Activated T-cell treated with anti-CD3 and anti-CD28 coated beads, Interleukin-2, amount 50 U/mL, for 72 hours (primary cell): ENCODE data around the gene CGB1. TPM values are rescaled to one million over a fixed set of nuclear protein-coding genes. Genes with fewer than 3 reads are reported as not detected.
"Not testable (repeated sequence)": the region's sequence is repeated elsewhere in the genome, so short reads cannot be mapped to it uniquely, and the experiment has no call there.

Experiments used
- ATAC-seq, 2 donors: fragments of 150-1000 bp; cut with Tn5 transposase; replicated peaks in 1 of 2; 2 replicates each; pipeline ENCODE4 v1.10.0; 2021; ENCODE audit warnings: moderate library complexity in 2 of 2, mild to moderate bottlenecking in 1 of 2
- DNase-seq, 2 donors: peaks; one replicate each; pipeline ENCODE4 v3.0.0; 2021 to 2022; ENCODE audit warnings: mixed read lengths in 1 of 2
- H3K27ac Mint-ChIP-seq: one replicate; pipeline ENCODE4 v1.8.0; 2022; ENCODE audit warnings: mild to moderate bottlenecking, moderate library complexity, mixed read lengths
- H3K27me3 Mint-ChIP-seq: one replicate; pipeline ENCODE4 v1.8.0; 2022; ENCODE audit warnings: low read depth, mixed read lengths
- H3K36me3 Mint-ChIP-seq, 2 donors: one replicate each; pipeline ENCODE4 v1.8.0; 2022; ENCODE audit warnings: mixed read lengths in 2 of 2, mild to moderate bottlenecking in 1 of 2; ENCODE audit not compliant: insufficient read depth in 2 of 2
- H3K4me1 Mint-ChIP-seq: one replicate; pipeline ENCODE4 v1.8.0; 2022; ENCODE audit warnings: low read depth, mixed read lengths
- H3K4me3 Mint-ChIP-seq, 2 donors: one replicate each; pipeline ENCODE4 v1.8.0; 2022; ENCODE audit warnings: mild to moderate bottlenecking in 2 of 2, mixed read lengths in 2 of 2, moderate library complexity in 2 of 2
- H3K9me3 Mint-ChIP-seq, 2 donors: one replicate each; pipeline ENCODE4 v1.8.0; 2022; ENCODE audit warnings: mixed read lengths in 2 of 2
- total RNA-seq, 2 donors: library from RNA; stranded (reverse); gene quantifications; one replicate each; pipeline ENCODE4 v1.2.3, GENCODE V29; 2022

Gene CGB1
- total RNA-seq, 2 donors from 2014 or later = not detected

- ATAC-seq, H3K27ac Mint-ChIP-seq, DNase-seq, H3K27me3 Mint-ChIP-seq, H3K9me3 Mint-ChIP-seq, H3K4me3 Mint-ChIP-seq, H3K4me1 Mint-ChIP-seq, H3K36me3 Mint-ChIP-seq: not testable (repeated sequence)
Measured at GRCh38 chr19:49050376-49051033, 13.8 kb upstream of the CGB1 start.

- not testable (repeated sequence) for H3K36me3 Mint-ChIP-seq, DNase-seq, H3K4me1 Mint-ChIP-seq, H3K4me3 Mint-ChIP-seq, H3K27me3 Mint-ChIP-seq, H3K27ac Mint-ChIP-seq, ATAC-seq, H3K9me3 Mint-ChIP-seq
Measured at GRCh38 chr19:49049834-49050233, 13.1 kb upstream of the CGB1 start.

DNA sequence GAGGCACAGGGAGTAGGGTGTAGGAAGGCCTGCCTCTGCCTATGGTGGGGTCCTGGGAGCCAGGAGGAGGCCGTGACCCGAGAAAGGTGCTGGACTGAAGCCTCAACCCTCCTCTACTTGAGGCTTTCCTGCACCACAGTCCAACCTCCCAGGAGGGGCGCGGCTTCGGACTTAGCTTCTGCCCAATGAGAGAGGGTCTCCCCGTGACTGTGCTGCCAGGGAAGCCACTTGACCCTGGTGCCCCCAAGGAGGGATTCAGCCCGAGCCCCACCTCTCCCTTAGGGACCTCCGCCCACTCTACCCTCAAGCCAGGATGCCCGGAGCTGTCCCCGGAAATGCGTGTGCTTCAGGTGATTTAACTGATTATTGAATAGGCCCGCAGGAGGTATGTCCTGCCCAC is 12.3 kb upstream of the CGB1 start, which contains the start of gene CGB8:
Gene CGB8 (minus strand): TSS at position 101 of the 400 bp plus-strand sequence. CDS start 372 bp downstream, outside the sequence.
- not testable (repeated sequence) for DNase-seq, H3K4me3 Mint-ChIP-seq, ATAC-seq, H3K27me3 Mint-ChIP-seq, H3K9me3 Mint-ChIP-seq, H3K4me1 Mint-ChIP-seq, H3K27ac Mint-ChIP-seq, H3K36me3 Mint-ChIP-seq

GRCh38 chr19:49043548-49043947 is 6.9 kb upstream of the CGB1 start, which contains the start of gene CGB5:
Gene CGB5 (plus strand): TSS chr19:49043848. CDS start chr19:49044210, 362 bp downstream.
- not testable (repeated sequence) for ATAC-seq, H3K36me3 Mint-ChIP-seq, H3K27ac Mint-ChIP-seq, H3K4me1 Mint-ChIP-seq, DNase-seq, H3K9me3 Mint-ChIP-seq, H3K4me3 Mint-ChIP-seq, H3K27me3 Mint-ChIP-seq

- not testable (repeated sequence) for H3K4me3 Mint-ChIP-seq, H3K4me1 Mint-ChIP-seq, DNase-seq, H3K27me3 Mint-ChIP-seq, H3K9me3 Mint-ChIP-seq, ATAC-seq, H3K27ac Mint-ChIP-seq, H3K36me3 Mint-ChIP-seq
Measured at GRCh38 chr19:49042666-49043065, 6.0 kb upstream of the CGB1 start.

GRCh38 chr19:49042177-49042576 is 5.5 kb upstream of the CGB1 start:
- Mint-ChIP-seq H3K4me3 (no peak overlapping the region), H3K4me1 (no peaks in the 10 kb centered on the region), H3K9me3 (no peaks in the 10 kb centered on the region), H3K27ac (no peak overlapping the region), H3K27me3 (no peaks in the 10 kb centered on the region), H3K36me3 (no peaks in the 10 kb centered on the region)
- no peak for ATAC-seq
- DNase-seq = no peak

- DNase-seq, H3K4me1 Mint-ChIP-seq, H3K27me3 Mint-ChIP-seq, ATAC-seq, H3K36me3 Mint-ChIP-seq, H3K27ac Mint-ChIP-seq, H3K9me3 Mint-ChIP-seq, H3K4me3 Mint-ChIP-seq: not testable (repeated sequence)
Measured at GRCh38 chr19:49039736-49040135, 3.0 kb upstream of the CGB1 start.

DNA sequence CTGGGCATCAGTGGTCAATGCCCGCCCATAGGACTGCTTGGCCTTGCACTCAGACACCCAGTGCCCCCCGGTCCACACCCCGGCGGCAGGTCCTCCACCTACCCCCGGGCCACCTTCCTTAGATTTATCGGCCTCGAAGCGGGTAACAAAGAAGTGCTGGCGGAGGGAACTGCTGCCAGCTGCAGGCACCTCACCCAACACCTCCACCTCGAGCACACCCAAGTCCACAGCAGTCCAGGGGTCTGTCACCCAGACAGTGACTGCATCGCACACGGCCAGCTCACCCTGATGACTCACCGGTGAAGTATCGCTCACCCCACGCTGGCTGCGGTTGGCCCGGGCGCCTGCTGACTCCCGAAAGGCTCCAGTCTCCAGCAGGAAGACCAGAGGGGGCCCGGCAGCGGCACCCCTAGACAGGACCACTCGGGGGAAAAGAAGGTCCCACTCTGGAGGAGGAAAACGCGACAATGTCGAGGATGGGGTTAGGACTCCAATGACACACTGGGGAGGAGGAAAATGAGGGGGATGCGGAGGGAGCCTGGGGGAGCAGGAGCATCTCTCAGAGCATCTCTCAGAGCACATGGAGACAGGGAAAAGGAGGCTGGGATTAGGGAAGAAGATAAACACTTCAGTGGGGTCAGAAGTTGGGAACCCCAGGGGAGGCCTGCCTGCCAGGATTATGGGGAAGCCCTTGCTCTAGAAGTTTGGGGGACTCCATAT is 2.0 kb upstream of the CGB1 start:
- H3K27ac Mint-ChIP-seq, ATAC-seq, H3K4me3 Mint-ChIP-seq, H3K27me3 Mint-ChIP-seq, H3K36me3 Mint-ChIP-seq, H3K4me1 Mint-ChIP-seq, H3K9me3 Mint-ChIP-seq, DNase-seq: not testable (repeated sequence)

DNA sequence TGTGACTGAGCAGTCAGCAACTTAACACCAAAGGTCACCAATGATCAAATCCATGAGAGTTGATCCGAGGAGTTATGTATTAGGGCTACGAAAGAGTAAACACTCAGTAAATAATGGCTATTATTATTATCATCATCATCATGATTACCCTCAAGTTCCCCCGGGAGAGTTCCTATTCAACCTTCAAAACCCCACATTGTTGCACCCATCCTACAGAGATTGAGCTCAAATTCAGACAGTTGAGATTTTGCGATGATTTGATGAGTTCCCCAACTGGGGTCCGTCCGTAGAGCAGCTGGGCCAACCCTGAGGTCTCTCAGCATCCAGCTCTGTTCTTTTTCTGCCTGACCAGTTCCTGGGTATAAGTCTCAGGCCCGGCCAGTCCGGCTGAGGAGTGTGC is 1.4 kb upstream of the CGB1 start:
- not testable (repeated sequence) for H3K9me3 Mint-ChIP-seq, H3K27ac Mint-ChIP-seq, H3K4me3 Mint-ChIP-seq, H3K36me3 Mint-ChIP-seq, H3K4me1 Mint-ChIP-seq, ATAC-seq, H3K27me3 Mint-ChIP-seq, DNase-seq

- not testable (repeated sequence) for H3K27me3 Mint-ChIP-seq, H3K9me3 Mint-ChIP-seq, H3K4me1 Mint-ChIP-seq, H3K36me3 Mint-ChIP-seq
- peak; percentile 87 to 90 for DNase-seq
- H3K27ac Mint-ChIP-seq = peak within 1 kb of the TSS; percentile 84
- ATAC-seq = peak; percentile 96 to 97
- peak within 1 kb of the TSS; percentile 73 to 77 for H3K4me3 Mint-ChIP-seq
Measured at GRCh38 chr19:49031642-49032301, 4.9 kb downstream of the CGB1 start, which contains the start of gene CGB2. Gene CGB2 (plus strand): TSS chr19:49031890. CDS start chr19:49032096, 206 bp downstream.

- H3K9me3 Mint-ChIP-seq, H3K27me3 Mint-ChIP-seq, H3K36me3 Mint-ChIP-seq, H3K4me1 Mint-ChIP-seq, H3K27ac Mint-ChIP-seq, DNase-seq, ATAC-seq, H3K4me3 Mint-ChIP-seq: not testable (repeated sequence)
Measured at GRCh38 chr19:49030323-49030722, 6.4 kb downstream of the CGB1 start.

DNA sequence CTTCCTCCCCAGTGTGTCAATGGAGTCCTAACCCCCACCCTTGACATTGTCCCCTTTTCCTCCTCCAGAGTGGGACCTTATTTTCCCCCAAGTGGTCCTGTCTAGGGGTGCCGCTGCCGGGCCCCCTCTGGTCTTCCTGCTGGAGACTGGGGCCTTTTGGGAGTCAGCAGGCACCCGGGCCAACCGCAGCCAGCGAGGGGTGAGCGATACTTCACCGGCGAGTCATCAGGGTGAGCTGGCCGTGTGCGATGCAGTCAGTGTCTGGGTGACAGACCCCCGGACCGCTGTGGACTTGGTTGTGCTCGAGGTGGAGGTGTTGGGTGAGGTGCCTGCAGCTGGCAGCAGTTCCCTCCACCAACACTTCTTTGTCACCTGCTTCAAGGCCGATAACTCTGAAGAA is 6.9 kb downstream of the CGB1 start:
- H3K9me3 Mint-ChIP-seq, H3K27me3 Mint-ChIP-seq, DNase-seq, H3K4me1 Mint-ChIP-seq, H3K27ac Mint-ChIP-seq, H3K36me3 Mint-ChIP-seq, H3K4me3 Mint-ChIP-seq, ATAC-seq: not testable (repeated sequence)

DNA sequence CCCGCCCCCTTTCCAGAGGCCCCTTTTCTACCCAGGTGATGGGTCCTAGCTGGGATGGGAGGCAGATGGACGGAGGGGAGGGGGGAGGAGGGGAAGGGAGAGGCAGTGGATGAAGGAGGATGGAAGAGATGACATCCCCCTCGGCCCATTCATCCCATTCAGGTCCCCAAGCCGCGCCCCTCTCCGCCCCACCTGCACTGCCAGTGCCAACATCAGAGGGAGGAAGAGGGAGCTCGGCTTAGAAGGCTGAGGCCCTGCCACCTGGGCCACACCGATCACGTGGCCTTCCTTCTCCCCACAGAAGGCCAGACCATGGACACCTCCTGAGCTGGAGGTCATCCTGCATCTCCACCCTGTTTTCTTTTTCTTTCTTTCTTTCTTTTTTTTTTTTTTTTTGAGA is 8.0 kb downstream of the CGB1 start:
- H3K27ac Mint-ChIP-seq, DNase-seq, H3K4me3 Mint-ChIP-seq, H3K9me3 Mint-ChIP-seq, H3K4me1 Mint-ChIP-seq, ATAC-seq, H3K36me3 Mint-ChIP-seq, H3K27me3 Mint-ChIP-seq: not testable (repeated sequence)
